Measurements from ENCODE around the gene IFFO2.
"Not testable (repeated sequence)": the region's sequence is repeated elsewhere in the genome, so short reads cannot be mapped to it uniquely, and the experiment has no call there.

The IFFO2 gene

DNA sequence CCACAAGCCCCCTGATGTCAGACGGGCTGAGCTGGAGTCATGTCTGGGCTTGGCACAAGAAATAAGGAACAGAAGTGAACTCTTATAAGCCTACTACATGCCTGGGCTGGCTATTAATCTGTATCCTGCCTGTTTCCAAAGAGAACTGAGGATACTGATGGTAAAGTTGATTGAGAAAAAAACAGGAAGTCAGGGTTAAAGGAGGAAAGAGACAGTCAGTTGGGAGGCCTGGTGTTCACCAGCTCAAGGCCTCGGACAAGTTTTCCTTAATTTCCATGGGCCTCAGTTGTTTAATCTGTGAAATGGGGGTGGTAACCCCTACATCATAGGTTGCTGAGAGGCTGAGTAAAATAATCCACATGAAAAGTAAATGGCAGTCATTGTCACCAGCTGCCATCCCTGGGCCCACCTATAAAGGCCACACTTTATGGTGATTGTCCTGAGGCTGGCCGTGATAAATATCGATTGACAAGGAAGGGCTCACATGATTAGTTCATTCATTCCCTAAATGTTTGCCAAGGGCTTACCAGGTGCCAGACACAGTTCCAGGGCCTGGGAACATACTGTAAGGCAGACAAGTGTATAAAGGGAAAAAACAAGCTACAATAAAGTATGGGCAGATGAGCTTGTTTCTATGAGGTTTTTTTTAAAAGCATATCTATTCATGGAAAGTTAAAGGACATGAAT, 57.0 kb downstream of the IFFO2 start:
- TF ChIP-seq, protein P1, sequence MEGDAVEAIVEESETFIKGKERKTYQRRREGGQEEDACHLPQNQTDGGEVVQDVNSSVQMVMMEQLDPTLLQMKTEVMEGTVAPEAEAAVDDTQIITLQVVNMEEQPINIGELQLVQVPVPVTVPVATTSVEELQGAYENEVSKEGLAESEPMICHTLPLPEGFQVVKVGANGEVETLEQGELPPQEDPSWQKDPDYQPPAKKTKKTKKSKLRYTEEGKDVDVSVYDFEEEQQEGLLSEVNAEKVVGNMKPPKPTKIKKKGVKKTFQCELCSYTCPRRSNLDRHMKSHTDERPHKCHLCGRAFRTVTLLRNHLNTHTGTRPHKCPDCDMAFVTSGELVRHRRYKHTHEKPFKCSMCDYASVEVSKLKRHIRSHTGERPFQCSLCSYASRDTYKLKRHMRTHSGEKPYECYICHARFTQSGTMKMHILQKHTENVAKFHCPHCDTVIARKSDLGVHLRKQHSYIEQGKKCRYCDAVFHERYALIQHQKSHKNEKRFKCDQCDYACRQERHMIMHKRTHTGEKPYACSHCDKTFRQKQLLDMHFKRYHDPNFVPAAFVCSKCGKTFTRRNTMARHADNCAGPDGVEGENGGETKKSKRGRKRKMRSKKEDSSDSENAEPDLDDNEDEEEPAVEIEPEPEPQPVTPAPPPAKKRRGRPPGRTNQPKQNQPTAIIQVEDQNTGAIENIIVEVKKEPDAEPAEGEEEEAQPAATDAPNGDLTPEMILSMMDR (IDR thresholded peaks at IDR 0.05; ENCODE audit: insufficient read depth, low read depth, low read length, missing control alignments): no peak
- H3K4me3 ChIP-seq (ENCODE audit: low read depth, low read length): no peak overlapping the region
- no peak for DNase-seq (ENCODE audit: low read depth)

DNA sequence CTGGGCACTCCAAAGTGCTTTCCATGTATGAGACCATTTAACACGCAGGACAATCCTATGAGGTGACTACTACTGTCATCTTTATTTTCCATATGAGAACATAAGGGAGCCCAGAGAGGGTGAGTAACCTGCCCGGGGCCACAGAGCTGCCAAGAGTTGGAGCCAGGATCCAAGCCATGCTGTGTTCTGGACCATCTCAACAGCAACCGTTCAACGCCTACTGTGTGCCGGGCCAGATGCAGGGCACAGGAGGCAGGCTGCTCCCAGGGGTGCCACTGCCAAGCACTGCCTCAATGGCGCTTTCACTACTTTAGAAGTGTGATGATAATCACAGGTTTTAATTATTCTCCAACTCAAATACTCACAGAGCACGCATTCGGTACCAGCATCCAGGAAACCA, 57.9 kb downstream of the IFFO2 start:
- DNase-seq (ENCODE audit: low read depth): no peak
- H3K4me3 ChIP-seq (ENCODE audit: low read depth, low read length): no peak overlapping the region
- TF ChIP-seq, protein P1 (IDR thresholded peaks at IDR 0.05; ENCODE audit: insufficient read depth, low read depth, low read length, missing control alignments): no peak

DNA sequence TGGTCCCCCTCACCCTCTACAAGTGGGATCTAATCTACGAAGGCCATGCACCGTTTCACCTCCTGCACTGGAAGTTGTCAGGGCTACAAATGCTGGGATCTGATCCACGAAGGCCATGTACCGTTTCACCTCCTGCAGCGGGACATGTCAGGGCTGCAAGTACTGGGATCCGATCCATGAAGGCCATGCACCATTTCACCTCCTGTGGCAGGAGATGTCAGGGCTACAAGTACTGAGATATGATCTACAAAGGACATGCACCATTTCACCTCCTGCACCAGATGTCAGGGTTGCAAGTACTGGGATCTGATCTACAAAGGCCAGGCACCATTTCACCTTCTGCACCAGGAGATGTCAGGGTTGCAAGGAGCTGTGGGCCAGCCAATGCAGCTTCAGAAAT, 61.2 kb downstream of the IFFO2 start:
- TF ChIP-seq, protein P1 (IDR thresholded peaks at IDR 0.05; ENCODE audit: insufficient read depth, low read depth, low read length, missing control alignments): no peak
- H3K4me3 ChIP-seq (ENCODE audit: low read depth, low read length): no peak overlapping the region
- no peak for DNase-seq (ENCODE audit: low read depth)

DNA sequence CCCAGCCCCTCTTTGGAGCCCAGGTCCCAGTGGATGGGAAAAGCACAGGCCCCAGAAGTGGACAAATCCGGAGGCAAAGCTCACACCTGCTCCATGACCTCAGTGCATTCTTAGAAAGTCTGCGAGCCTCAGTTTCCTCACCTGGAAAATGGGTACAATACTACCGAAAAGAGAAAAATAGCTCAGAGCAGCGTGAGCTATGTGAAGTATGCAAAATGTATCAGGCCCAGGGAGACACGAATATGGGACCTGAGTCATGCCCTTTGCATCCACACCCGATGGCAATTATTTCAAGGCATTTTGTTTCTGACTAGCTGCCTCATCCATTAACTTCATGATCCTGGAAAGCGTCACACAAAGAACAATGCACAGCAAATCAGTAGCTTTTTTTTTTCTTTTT, 63.4 kb downstream of the IFFO2 start:
- no peak for DNase-seq (ENCODE audit: low read depth)
- TF ChIP-seq, protein P1 (IDR thresholded peaks at IDR 0.05; ENCODE audit: insufficient read depth, low read depth, low read length, missing control alignments): no peak
- no peak overlapping the region for H3K4me3 ChIP-seq (ENCODE audit: low read depth, low read length)

DNA sequence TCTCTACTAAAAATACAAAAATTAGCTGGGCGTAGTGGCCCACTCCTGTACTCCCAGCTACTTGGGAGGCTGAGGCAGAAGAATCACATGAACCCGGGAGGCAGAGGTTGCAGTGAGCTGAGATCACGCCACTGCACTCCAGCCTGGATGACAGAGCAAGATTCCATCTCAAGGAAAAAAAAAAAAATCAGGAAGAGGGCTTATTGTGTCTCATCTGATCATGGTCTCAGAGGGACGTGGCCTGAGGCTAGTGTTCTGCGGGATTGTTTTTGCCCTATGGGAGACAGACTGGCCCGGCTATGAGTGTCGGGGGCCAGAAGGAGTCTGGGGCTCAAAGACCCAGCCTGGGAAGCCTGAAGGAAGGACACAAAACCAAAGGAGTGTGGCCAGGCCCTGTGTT, 64.6 kb downstream of the IFFO2 start:
- DNase-seq (ENCODE audit: low read depth); H3K4me3 ChIP-seq (ENCODE audit: low read depth, low read length): not testable (repeated sequence)

DNA sequence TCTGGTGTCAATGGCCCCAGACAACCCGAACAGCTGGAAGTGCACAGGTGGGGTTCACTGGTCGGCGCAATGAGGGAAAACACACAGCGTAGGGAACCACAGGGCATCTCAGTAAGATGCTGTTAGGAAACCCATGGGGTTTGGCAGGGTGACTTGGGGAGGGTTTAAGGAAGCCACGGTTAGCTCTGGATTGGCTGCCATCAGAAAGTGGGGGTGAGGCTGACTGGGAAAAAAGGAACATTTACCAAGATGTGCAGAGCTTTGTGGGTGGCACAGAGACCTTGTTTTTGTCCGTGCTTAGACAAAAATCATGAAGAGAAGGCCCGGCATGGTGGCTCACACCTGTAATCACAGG, 65.1 kb downstream of the IFFO2 start:
- no peak for DNase-seq (ENCODE audit: low read depth)
- TF ChIP-seq, protein P1 (IDR thresholded peaks at IDR 0.05; ENCODE audit: insufficient read depth, low read depth, low read length, missing control alignments): no peak
- H3K4me3 ChIP-seq (ENCODE audit: low read depth, low read length): no peak overlapping the region

DNA sequence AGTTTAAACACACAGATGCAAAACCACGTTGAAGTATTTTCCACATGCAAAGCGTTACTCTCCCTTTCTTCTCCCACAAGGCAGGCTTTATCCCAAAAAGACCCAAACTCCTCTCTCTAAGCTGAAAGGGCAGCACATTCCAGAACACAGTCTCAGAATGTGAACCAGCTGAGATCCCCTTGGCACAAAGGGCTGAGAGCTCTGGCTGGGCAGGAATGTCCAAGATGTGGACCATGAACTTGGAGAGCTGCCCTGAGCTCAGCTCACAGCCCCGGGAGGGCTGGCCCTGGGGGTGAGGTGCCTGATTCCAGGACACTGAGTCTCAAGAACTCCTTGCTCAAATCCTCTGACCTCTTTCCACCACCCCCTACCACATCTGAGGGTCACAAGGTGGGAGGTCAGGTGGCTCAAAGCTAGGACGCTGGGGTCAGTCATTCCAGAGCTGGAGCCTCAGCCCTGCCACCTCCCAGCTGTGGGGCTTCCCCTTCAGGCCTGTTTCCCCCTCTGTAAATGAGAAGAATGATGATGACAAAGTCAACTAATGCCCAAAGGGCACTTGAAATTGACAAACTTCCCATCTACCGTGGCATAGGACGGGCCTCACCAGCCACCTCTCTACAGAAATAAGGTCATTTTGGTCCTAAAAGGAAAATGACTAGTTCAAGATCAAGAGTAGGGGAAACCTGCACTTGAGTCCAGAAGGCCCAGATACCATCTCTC, 65.6 kb downstream of the IFFO2 start:
- DNase-seq (ENCODE audit: low read depth): no peak
- H3K4me3 ChIP-seq (ENCODE audit: low read depth, low read length): no peak overlapping the region
- TF ChIP-seq, protein P1 (IDR thresholded peaks at IDR 0.05; ENCODE audit: insufficient read depth, low read depth, low read length, missing control alignments): no peak
